ENCODE results near the gene BICC1. TPM values are rescaled to one million over a fixed set of nuclear protein-coding genes. Genes with fewer than 3 reads are reported as not detected.

The BICC1 gene
- total RNA-seq, 2 donors from 2014 or later: 0.27 to 0.40 TPM

GRCh38 chr10:58741673-58742072 lies 229.0 kb downstream of the BICC1 start:
- H3K4me3 ChIP-seq (ENCODE audit: low read length): no peak overlapping the region
- 84 to 95% methylated on average over 2 to 4 of the region's 4 CpGs for WGBS, 2 experiments (ENCODE audit: insufficient coverage in 1 of 2, insufficient read length in 1 of 2)
- H3K9ac ChIP-seq (ENCODE audit: extremely low read depth, low read length, poor library complexity, severe bottlenecking): no peak overlapping the region
- H3K27me3 ChIP-seq (ENCODE audit: control insufficient read depth, insufficient read depth, low read length, poor library complexity, severe bottlenecking): no peaks in the 10 kb centered on the region
- H3K9me3 Mint-ChIP-seq: no peaks in the 10 kb centered on the region
- H3K4me1 Mint-ChIP-seq: no peaks in the 10 kb centered on the region
- no peak for DNase-seq
- TF ChIP-seq CTCF (conservative IDR thresholded peaks at IDR 0.05): no peak
- H3K36me3 Mint-ChIP-seq (ENCODE audit: low read depth): no peaks in the 10 kb centered on the region
- no peaks in the 10 kb centered on the region for H3K9me3 ChIP-seq (ENCODE audit: control insufficient read depth, low read length)
- H3K27me3 Mint-ChIP-seq (ENCODE audit: insufficient read depth): no peaks in the 10 kb centered on the region
- H3K4me3 Mint-ChIP-seq: no peak overlapping the region
- no peaks in the 10 kb centered on the region for H3K4me1 ChIP-seq (ENCODE audit: control insufficient read depth, insufficient read depth, low read length)
- no peaks in the 10 kb centered on the region for H3K36me3 ChIP-seq (ENCODE audit: control insufficient read depth, insufficient read depth, low read length)
- no peak overlapping the region for H3K27ac Mint-ChIP-seq
- no peak overlapping the region for H3K27ac ChIP-seq (ENCODE audit: low read depth, low read length)

- no peak for DNase-seq
- Histone ChIP-seq H3K27ac (ENCODE audit: low read depth, low read length) (no peak overlapping the region), H3K4me1 (ENCODE audit: control insufficient read depth, insufficient read depth, low read length) (no peaks in the 10 kb centered on the region), H3K9ac (ENCODE audit: extremely low read depth, low read length, poor library complexity, severe bottlenecking) (no peak overlapping the region), H3K36me3 (ENCODE audit: control insufficient read depth, insufficient read depth, low read length) (no peaks in the 10 kb centered on the region), H3K4me3 (ENCODE audit: low read length) (no peak overlapping the region), H3K9me3 (ENCODE audit: control insufficient read depth, low read length) (no peaks in the 10 kb centered on the region), H3K27me3 (ENCODE audit: control insufficient read depth, insufficient read depth, low read length, poor library complexity, severe bottlenecking) (no peaks in the 10 kb centered on the region)
- Mint-ChIP-seq H3K4me3 (no peak overlapping the region), H3K27me3 (ENCODE audit: insufficient read depth) (no peaks in the 10 kb centered on the region), H3K4me1 (no peaks in the 10 kb centered on the region), H3K27ac (no peak overlapping the region), H3K36me3 (ENCODE audit: low read depth) (no peaks in the 10 kb centered on the region), H3K9me3 (no peaks in the 10 kb centered on the region)
- WGBS, 2 experiments (ENCODE audit: insufficient coverage in 1 of 2, insufficient read length in 1 of 2): 80 to 100% methylated on average over 1 of the region's 1 CpG
- TF ChIP-seq CTCF (conservative IDR thresholded peaks at IDR 0.05): no peak
Measured at GRCh38 chr10:58742141-58742540, 229.5 kb downstream of the BICC1 start.

- 84 to 91% methylated on average over 3 of the region's 3 CpGs for WGBS, 2 experiments (ENCODE audit: insufficient coverage in 1 of 2, insufficient read length in 1 of 2)
- no peak overlapping the region for H3K9ac ChIP-seq (ENCODE audit: extremely low read depth, low read length, poor library complexity, severe bottlenecking)
Measured at GRCh38 chr10:58743466-58744115, 230.9 kb downstream of the BICC1 start.

More at GRCh38 chr10:58743466-58744115, 230.9 kb downstream of the BICC1 start:
- no peaks in the 10 kb centered on the region for H3K36me3 Mint-ChIP-seq (ENCODE audit: low read depth)
- no peak for DNase-seq
- H3K27ac ChIP-seq (ENCODE audit: low read depth, low read length): peak overlapping the region; percentile 76
- H3K27ac Mint-ChIP-seq: no peak overlapping the region
- no peaks in the 10 kb centered on the region for H3K27me3 ChIP-seq (ENCODE audit: control insufficient read depth, insufficient read depth, low read length, poor library complexity, severe bottlenecking)
- no peak for TF ChIP-seq CTCF (conservative IDR thresholded peaks at IDR 0.05)
- no peak overlapping the region for H3K4me3 ChIP-seq (ENCODE audit: low read length)
- H3K27me3 Mint-ChIP-seq (ENCODE audit: insufficient read depth): no peaks in the 10 kb centered on the region
- H3K9me3 Mint-ChIP-seq: no peaks in the 10 kb centered on the region
- H3K4me1 ChIP-seq (ENCODE audit: control insufficient read depth, insufficient read depth, low read length): no peaks in the 10 kb centered on the region
- H3K4me3 Mint-ChIP-seq: no peak overlapping the region
- H3K9me3 ChIP-seq (ENCODE audit: control insufficient read depth, low read length): no peaks in the 10 kb centered on the region
- no peaks in the 10 kb centered on the region for H3K36me3 ChIP-seq (ENCODE audit: control insufficient read depth, insufficient read depth, low read length)
- H3K4me1 Mint-ChIP-seq: no peaks in the 10 kb centered on the region

All from endodermal cell (in vitro differentiated cells).